HG02938 (cell line): Measurements from ENCODE around the gene KSR1.

ENCODE experiments used
- ATAC-seq: cut with Tn5 transposase; IDR thresholded peaks from one replicate; pipeline ENCODE4 v1.9.1; 2021; ENCODE audit warnings: mild to moderate bottlenecking, moderate library complexity; ENCODE audit not compliant: unreplicated experiment

The KSR1 gene

DNA sequence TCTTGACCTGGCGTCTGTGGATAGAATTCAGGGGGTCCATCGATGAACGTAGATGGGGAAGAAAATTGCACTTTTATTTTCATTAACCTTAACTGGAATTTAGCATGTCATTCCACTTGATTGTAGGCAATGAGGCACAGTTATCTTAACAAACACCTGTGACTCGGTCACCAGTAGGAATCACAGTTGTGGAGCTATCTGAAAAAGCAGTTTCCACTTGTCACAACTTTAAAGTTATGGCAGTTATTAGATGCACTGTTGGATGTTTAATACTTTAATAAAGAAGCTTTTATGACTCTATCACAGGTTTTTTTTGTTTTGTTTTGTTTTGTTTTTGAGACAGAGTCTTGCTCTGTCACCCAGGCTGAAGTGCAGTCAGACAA lies 91.0 kb downstream of the KSR1 start:
- no peak for ATAC-seq

DNA sequence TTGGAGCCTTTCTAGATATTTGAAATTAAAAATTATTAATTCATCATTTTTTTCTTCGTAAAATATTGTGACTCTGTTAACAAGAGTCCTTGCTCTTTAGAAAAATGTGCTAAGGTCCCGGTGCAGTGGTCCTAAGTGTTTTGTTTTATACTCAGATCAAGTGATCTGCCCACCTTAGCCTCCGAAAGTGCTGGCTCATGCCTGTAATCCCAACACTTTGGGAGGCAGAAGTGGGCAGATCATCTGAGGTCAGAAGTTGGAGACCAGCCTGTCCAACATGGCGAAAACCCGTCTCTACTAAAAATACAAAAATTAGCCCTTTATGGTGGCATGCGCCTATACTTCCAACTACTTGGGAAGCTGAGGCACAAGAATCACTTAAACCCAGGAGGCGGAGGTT lies 92.1 kb downstream of the KSR1 start:
- ATAC-seq = no peak

DNA sequence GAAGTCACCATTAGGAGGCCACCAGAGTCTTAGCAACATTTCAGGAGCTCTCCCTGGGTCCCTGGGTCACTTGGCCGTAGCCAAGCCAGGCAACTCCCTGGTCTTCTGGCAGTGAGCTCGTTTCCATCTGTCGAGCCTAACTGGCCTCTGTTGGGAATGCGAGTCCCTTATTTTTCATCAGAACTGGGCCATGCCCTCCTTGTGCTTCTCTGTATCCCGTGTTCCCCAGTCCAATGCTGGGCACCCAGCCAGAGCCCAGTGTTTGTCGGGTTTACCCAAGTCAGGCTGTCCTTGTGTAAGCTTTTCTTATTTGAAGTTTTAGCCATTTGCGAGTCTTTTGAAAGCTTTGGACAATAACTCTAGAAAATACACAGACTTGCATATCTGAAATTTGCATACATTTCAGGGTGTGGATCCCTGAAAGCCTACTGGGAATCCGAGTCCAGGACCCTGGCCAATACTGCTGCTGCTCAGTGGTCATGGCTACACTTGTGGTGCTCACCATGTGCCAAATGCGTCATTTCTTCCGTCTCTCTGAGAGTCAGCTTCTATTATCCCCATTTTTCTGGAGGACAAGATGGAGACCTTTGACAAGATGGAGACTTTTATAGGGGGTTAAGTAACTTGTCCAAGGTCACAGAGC lies 93.1 kb downstream of the KSR1 start:
- ATAC-seq = no peak

DNA sequence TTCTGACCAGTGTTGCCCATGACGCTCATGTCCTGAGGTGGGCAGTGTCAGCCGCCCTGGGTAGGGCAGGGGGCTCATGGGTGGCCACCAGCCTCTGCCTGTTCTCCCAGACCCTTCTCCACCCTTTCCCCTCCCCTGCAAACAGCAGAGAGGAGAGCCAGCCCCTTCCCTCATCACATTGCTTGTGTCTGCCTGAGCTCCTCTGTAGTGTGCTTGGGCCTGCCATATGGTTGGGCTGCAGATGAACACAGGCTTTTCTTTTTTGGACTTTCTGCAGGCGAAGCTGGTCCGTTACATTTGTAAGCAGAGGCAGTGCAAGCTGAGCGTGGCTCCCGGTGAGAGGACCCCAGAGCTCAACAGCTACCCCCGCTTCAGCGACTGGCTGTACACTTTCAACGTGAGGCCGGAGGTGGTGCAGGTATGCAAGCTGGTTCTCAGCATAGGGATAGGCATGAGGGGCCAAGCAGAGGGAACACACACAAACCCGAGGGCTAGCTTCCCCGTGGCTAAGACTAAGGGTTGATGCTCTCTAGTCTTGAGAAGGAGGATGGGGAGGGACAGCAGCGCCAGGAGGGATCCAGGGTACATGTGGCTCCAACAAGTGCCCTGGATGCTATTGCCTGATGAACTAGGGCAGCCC lies 94.2 kb downstream of the KSR1 start:
- ATAC-seq = no peak

DNA sequence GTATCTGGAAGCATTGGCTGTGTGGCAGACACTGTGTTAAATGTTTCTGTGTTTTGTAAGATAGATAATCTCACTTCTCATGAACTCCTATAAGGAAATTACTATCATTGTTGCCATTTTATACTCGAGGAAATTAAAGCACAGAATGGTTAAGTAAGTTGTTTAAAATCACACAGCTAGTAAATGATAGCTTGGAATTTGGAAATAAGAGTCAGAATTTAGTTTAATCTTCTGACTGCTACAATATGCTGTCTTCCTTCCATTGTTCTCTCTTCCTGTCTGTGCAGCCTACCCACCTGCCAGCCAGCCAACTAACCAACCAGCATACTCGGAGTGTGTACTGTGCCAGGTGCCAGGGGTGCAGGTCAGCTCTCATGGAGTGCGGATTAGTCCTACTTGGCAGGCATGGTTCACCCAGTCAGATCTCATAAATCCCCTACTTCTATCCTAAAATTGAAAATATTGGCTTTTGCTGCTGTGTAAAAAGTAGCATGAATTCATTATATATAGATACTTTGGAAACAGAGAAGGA lies 94.8 kb downstream of the KSR1 start:
- ATAC-seq = no peak

DNA sequence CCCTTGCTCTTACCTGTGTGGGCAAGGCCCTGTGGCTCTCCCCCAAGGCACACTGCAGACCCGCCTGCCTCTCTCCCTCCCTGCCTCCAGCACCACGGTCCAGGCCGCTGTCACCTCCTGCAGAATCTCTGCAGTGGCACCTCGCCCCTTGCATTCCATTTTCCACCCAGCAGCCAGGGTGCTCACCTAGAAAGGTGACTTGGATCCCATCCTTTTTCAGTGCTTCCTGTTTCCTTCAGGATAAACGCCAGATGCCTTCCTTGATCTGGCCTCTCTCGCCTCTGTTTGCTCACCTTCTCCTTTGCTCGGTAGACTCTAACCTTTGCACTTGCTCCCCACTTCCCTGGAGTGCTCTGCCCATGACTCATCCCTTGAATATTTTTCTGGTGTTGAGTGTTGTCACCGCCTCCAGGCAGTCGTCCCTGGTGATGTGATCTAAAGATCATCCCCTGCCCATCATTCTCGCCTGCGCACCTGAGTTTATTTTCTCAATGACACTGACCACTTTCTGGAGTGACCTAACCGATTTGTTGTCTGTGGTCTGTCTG lies 95.5 kb downstream of the KSR1 start:
- ATAC-seq = no peak

DNA sequence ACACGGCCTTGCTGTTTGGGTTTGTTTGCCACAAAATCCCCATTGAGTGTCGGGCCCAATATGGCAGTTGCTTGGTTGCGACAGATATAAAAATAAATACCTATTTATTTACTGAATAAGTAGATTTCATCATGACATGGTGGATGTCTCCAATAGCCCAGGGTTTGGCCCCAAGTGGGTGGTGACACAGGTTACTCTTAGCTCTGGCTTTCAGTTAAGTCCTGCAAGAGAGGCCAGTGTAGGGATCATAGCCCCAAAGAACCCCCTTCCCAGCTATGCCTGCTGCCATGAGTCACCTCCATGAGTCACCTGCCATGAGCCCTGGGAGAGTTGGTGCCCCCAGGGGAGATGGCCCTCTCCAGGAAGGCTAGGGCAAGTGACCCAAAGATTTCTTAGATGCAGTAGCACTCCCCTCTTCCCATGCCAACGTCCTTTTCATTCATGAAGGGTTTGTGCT lies 96.1 kb downstream of the KSR1 start:
- no peak for ATAC-seq

DNA sequence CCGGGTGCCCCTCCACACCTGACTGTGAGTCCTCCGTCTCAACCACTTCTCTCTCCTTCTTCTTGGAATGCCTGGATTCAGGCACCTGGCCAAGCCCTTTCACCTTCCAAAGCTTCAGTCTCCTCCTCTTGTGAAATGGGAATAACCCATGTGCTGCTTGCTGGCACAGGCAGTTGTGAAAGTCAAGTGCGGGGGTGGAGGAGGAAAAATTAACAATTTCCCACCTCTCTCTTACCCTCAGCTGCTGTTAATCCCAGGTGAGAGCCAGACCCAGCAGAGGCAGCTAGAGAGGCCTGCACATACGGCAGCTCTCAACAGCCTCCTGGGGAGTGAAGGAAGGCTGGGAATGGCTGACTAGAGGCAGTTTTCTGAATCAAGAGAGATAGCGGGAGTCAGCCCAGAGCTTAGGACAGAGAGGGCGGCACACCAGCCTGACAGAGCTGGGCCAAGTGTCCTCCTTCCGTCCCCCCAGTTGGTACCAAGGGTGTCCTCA lies 96.8 kb downstream of the KSR1 start:
- no peak for ATAC-seq

DNA sequence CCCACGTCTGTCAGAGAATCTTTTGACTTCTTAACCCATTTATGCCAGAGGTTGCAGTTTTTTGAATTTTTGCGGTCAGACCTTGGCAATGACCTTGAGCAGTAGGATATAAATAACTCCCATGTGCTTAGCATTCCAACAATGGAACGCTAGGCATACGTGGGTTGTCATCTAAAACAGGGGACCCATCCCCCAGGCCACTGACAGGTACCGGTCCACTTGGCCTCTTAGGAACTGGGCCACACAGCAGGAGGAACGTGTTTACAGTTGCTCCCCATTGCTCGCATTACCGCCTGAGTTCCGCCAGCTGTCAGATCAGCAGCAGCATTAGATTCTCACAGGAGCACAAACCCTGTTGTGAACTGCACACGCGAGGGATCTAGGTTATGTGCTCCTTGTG lies 97.9 kb downstream of the KSR1 start:
- no peak for ATAC-seq

DNA sequence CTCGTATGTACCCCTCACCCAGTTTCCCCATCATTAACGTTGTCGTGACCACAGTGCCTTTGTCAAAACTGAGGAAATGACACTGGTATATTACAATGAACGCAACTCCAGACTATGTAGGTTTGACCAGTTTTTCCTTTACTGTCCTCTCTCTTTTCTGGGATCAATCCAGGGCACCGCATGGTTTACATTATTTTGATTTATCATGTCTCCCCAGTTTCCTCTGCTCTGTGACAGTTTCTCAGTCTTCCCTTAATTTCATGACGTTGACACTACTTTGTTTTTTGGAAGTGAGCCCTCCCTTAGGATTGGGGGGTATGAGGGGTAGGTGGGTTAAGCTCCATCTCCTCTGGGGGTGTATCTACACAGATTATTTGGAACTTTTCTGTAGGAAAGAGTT lies 98.7 kb downstream of the KSR1 start:
- ATAC-seq = no peak

DNA sequence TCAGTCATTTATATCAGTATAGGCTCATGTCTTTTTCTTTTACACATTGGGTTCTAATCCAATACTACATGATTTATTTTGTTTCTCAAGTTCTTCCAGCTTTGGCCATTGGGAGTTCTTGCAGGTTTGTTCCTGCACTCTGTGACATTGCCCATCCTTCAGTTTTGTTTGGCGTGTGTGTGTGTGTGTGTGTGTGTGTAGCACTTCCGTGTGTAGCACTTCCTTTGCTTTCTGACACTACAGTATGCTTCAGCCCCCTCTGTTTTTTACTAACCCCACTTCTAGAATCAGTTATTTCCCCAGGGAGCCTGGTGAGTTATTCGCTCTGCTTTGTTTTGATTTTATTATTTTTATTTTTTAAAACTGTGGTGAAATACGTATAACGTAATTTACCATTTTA lies 99.1 kb downstream of the KSR1 start:
- ATAC-seq = no peak

DNA sequence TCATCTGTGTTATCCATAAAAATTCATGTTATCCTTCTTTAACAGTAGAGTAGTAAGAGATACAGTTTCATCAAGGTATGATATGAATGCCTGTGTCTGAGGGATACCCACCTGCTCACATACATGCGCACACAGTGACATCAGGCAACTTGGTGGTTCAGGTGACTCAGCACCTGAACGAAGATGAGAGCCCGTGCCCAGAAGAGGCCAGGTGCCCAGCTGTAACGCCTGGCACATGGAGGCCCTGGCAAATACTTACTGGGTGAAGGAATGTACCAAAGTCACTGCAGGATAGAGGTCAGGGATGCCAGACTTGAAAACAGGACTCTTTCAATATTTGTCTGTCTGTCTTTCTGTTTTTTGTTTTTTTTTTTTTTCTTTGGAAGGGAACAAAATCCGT lies 102.1 kb downstream of the KSR1 start:
- no peak for ATAC-seq

DNA sequence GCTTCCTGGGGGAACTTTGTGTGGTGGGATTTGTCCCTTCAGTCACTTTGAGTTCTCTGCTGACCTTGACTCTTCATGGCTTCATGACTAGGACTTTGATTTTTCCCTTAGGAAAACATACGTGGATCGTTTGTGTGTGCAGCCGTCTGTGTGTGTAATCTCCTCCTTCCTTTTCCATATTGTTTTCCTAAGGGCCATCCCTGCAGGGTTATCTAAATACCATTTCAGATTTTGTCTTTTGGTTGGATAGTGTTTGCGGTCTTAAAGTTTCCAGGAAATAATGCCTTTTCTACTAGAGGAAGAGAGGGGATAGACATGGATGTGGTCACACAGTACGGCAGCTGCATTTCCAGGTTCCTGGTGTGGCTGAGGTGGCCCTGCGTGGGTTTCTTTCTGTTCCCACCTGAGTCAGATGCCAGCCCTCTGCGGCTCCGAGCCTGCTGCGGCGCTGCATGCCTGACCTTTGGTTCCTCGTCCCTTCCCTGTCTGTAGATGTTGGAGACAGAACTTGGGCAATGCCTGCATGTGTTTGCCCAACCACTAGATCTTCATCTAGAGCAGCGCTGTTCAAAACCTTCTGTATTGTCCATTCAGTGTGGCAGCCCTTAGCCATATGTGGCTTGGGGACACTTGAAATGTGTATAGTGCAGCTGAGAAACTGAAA lies 102.7 kb downstream of the KSR1 start:
- no peak for ATAC-seq

DNA sequence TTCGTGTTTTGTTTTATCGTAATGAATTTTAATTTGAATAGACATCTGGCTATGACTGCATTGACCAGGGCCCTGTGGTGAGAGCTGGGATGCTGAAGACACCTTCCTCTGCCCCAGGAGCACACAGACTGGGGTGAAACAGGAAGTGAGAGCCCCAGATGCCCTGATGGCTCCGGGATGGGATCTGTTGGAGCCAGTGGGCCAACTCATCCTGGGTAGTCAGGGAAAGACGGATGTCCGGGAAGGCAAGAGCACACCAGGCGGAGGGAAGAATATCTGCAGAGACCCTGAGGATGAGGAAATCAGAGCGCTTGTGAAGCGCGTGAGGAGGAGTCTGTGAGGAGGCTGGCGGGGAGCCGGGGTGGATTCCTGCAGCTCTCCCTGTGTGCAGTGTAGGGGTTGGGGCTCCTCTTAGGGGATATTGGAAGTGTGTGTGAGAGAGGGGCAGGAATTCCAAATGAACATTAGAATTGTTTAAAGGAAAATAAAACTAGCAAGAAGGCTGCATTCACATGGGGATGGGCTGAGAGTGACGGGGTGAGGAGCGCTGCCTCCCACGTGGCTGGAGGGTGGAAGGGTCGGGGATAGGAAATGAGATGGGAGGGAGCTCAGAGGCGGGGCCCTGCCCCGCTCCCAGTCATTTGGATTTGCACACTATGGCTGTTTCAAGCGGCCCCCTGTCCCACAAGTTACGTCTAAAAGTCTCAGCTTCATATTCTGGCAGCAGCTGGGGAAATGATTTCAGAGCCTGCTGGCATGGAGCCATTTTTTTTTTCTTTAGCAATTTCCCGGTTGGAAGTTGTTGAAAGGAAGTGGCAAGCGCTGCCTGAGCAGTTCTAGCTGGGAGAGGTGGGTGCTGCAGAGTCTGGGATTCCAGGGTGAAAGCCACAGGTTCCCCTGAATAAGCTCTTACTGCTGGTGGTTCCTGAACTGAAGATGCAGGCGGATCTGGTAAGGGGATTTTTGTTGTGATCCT lies 103.5 kb downstream of the KSR1 start:
- no peak for ATAC-seq

DNA sequence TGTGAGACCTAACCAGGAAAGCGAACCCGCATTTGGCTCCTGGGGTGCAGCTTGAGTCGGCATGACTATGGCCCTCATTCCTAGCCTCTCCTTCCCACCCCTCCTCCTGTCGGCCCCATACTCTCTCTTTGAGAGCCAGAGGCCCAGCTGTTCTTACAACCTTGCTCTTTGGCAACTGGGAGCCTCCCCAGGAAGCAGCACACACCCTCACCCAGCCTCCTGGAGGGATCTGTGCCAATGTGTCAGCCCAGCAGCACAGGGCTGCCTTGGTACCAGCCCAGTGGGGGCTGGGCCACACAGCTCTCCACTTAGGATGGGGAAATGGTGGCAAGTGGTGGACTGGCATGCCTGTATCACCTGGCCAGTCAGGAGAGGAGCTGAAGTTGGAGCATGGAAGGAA lies 104.4 kb downstream of the KSR1 start:
- no peak for ATAC-seq

DNA sequence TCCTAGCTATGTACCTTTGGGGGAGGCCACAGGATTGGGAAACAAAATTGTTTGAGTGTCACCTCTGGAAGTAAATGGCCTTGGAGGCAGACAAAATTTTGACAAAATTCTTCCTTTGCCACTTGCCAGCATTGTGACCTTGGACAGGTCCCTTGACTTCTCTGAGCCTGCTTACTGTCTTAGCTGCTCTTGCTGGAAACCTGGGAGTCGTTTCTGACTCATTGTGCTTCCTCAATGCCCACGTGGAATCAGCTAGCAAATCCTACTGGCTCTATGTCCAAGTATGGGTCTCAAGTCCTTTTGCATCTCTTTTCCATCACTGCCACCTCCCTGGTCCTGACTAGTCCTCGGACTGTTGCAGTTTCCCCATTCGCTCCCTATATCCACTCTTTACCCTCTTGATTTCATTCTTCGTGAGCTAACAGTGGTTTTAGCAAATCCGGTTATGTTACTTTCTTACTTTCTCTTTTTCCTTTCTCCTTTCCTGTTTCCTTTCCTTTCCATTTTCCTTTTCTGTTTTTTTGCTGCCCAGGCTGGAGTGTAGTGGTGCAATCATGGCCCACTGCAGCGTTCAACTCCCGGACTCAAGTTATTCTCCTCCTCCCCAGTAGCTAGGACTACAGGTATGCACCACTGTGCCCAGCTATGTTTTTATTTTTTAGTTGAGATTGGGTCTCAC lies 106.7 kb downstream of the KSR1 start:
- no peak for ATAC-seq

DNA sequence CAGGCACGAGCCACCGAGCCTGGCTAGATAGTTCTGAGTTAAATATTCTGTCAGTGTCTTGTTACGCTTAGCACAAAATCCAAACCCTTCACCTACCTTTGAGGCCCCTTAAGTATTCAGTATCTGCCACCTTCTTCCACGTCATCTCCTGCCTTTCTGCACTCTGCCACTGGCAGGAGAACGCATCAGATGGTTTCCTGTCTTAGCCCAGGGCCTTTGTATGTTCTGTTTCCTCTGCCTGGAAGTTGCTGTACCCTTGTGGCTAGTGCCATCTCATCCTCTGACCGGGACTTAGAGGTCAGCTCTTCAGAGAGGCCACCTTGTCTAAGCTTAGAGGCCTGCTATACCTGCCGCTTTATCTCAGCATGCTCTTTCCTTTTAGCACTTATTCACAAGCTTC lies 107.3 kb downstream of the KSR1 start:
- no peak for ATAC-seq

DNA sequence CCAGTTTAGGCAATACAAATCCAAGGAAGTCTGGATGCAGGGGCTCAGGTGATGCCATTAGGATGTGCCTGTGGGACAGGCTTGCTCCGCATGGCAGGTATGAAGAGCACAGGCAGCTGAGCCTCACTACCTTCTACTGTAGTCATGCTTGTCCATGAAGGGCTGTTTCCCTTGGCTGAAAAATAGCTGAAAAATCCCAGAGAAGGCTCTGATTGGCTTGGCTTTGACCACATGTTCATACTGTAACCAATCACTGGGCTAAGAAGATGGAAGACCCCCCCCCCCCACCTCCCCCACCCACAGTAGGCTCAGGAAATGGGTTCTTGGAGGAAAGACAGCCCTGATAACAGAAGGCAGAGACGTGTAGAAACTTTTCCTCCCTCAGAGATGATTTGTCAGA lies 108.2 kb downstream of the KSR1 start:
- no peak for ATAC-seq

DNA sequence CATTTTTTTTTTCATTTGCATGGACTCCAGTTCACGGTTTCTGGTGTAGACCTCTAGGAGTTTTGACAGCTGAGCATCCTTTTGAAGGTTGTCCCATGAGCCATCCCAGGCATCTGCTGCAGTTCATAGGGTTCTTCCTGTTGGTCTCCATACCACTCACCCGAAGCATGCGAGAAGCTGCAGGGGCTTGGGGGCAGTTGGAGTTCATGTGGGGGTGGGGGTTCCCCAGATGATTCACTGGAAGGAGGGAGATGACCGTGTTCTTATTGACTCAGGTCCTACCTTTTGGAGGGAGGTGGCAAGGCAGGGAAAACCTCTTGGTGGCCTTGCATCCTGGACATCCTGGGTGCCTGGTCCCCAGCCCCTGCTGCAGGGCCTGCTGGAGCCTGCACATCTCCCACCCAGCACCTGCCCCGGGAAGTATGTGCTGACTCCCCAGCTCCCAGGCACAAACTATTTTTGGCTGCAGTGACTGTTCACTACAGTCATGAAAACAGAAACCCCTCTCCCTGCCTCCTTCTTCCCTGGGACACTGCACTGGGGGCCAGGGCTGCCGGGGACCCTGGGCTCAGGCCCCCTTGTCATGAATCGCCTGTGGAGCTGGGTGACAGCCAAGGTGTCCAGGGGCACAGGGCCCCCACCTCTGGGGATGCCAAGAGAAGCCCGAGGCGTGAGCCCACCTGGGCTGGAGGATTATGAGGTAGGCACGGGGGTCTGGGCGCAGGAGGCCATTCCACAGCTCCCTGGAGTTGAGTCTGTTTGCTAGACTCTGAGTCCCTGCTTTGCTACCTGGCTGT lies 109.8 kb downstream of the KSR1 start:
- no peak for ATAC-seq
